A673 (cell line): ENCODE measurements around the gene AK5.

Source experiments
- EZH2 ChIP-seq: fragments of 200-600 bp; sonication (generic); IDR thresholded peaks from 2 replicates; pipeline ENCODE4 v1.6.1; 2017; ENCODE audit warnings: borderline replicate concordance, low read depth, mild to moderate bottlenecking, mixed read lengths, antibody characterized with exemption, low read length; ENCODE audit not compliant: poor library complexity, severe bottlenecking
- TF ChIP-seq, protein P1 (sequence below): fragments of 300-800, 200-600 bp; sonication (generic); conservative IDR thresholded peaks from 2 replicates; pipeline ENCODE4 v1.5.1; 2017; ENCODE audit warnings: low read depth, mild to moderate bottlenecking, antibody characterized with exemption, low read length, moderate library complexity, mixed read lengths

DNA sequence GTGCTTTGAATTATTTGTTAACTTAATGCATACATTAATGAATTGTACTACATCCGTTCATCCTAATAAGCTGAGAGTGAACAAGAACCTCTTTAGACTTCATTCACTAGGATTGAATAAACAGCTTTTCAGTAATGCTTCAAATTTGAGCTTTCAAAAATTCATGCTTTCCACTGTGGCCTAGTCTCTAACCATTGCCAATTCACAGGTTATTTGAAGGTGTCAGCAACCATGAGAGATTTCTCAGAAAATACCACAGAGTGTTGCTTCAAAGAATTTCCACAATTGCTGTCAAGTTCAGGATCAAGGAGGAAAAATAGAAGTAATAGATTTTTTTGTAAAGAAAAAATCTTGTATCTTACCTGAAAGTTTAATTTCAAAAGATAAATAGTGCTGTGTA is 72.7 kb downstream of the AK5 start:
- TF ChIP-seq, protein P1, sequence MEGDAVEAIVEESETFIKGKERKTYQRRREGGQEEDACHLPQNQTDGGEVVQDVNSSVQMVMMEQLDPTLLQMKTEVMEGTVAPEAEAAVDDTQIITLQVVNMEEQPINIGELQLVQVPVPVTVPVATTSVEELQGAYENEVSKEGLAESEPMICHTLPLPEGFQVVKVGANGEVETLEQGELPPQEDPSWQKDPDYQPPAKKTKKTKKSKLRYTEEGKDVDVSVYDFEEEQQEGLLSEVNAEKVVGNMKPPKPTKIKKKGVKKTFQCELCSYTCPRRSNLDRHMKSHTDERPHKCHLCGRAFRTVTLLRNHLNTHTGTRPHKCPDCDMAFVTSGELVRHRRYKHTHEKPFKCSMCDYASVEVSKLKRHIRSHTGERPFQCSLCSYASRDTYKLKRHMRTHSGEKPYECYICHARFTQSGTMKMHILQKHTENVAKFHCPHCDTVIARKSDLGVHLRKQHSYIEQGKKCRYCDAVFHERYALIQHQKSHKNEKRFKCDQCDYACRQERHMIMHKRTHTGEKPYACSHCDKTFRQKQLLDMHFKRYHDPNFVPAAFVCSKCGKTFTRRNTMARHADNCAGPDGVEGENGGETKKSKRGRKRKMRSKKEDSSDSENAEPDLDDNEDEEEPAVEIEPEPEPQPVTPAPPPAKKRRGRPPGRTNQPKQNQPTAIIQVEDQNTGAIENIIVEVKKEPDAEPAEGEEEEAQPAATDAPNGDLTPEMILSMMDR = no peak
- TF ChIP-seq EZH2 = no peak
